ENCODE measurements around the gene GATD1. TPM values are rescaled to one million over a fixed set of nuclear protein-coding genes. Genes with fewer than 3 reads are reported as not detected.

The GATD1 gene
- total and polyA plus RNA-seq, 10 of the 15 experiments (the other 5 are each of a cell fraction or from before 2014, with no cell fraction given), result 1.2 to 92.6 (median 22.3) TPM

- TF ChIP-seq TCF12 (IDR thresholded peaks at IDR 0.05; ENCODE audit: low read depth, low read length), result no peak
- no peak for TF ChIP-seq MEF2B (IDR thresholded peaks at IDR 0.05; ENCODE audit: partially characterized antibody, poor library complexity, severe bottlenecking)
- TF ChIP-seq REST (IDR thresholded peaks at IDR 0.05; ENCODE audit: low read depth, low read length), result no peak
- no peak for TF ChIP-seq IKZF1 (conservative IDR thresholded peaks at IDR 0.05)
- TF ChIP-seq ASH2L (IDR thresholded peaks at IDR 0.05; ENCODE audit: borderline replicate concordance, low read depth), result no peak
- TF ChIP-seq SREBF1 (IDR thresholded peaks at IDR 0.05; ENCODE audit: low read length), result no peak
- TF ChIP-seq IRF5 (IDR thresholded peaks at IDR 0.05; ENCODE audit: borderline replicate concordance), result no peak
Observed at GRCh38 chr11:820655-821511, 43.6 kb upstream of the GATD1 start (continued).

Data from GM12878 (cell line).